Hepatocyte (in vitro differentiated cells): ENCODE data around the gene PLLP.

Experiments
- CTCF ChIP-seq: fragments of 200-600 bp; sonication (generic); IDR thresholded peaks from 2 replicates; pipeline ENCODE4 v1.5.1; 2016; ENCODE audit warnings: antibody characterized with exemption, mild to moderate bottlenecking; ENCODE audit not compliant: poor library complexity
- EZH2 ChIP-seq: fragments of 200-600 bp; sonication (generic); IDR thresholded peaks from 2 replicates; pipeline ENCODE4 v1.6.1; 2016; ENCODE audit warnings: antibody characterized with exemption, mild to moderate bottlenecking, borderline replicate concordance
- EZH2phosphoT487 ChIP-seq: fragments of 200-600 bp; sonication (generic); IDR thresholded peaks from one replicate; pipeline ENCODE4 v1.6.1; 2018; ENCODE audit warnings: antibody characterized with exemption, mild to moderate bottlenecking, low read depth, moderate library complexity; ENCODE audit not compliant: unreplicated experiment, severe bottlenecking

DNA sequence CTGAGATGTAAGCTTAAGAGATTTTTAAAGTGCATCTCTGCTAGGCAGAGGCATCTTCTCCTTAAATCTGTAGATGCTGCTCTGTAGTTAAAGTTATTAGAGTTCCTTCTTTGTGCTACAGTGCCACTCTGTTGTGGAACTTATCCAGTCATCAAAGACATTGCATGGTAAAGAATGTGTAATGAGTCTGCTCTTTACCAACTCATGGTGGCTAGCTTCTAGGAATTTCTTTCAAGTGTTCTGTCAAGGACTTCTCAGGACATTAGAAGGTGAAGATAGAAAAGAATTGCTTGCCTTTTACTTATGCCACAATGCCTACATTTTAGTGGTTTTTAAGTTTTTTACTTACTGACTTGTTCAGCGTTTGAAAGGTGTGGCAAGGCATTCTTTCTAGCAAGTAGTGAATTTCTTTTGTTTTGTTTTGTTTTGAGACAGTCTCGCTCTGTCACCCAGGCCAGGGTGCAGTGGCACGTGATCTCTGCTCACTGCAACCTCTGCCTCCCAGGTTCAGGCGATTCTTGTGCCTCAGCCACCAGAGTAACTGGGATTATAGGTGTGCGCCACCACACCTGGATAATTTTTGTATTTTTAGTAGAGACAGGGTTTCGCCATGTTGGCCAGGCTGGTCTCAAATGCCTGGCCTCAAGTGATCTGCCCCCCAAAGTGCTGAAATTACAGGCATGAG lies 59.7 kb downstream of the PLLP start:
- TF ChIP-seq CTCF (no peak), EZH2 (no peak), EZH2phosphoT487 (no peak)
